GM15510 (cell line): ENCODE results near the gene GNL1.
A peak's percentile ranks its signal among the peaks of the same experiment; 100 is the strongest.

Experiments used
- POLR2A ChIP-seq: IDR thresholded peaks from 3 replicates; pipeline ENCODE4 v1.6.1; 2011; ENCODE audit warnings: borderline replicate concordance; ENCODE audit not compliant: insufficient read length; ENCODE audit errors: extremely low read depth

Gene GNL1

DNA sequence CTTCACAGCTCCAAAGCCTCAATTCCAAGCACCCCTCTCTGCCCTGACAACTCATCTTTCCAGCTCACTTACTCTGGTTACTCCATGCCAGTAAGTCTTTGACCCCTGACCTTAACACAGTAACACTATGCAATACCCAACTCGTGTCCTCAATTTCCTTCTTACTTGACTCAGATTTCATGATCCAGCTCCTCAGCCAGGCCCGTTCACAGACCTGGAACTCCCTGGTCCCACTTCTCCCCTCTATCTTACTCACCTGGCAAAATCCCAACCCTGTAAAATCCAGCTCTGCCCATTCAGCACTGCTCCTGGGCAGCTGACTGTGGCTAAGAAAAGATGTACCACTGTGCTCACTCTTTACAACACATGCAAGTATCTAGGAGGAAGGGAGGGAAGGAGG, 7.9 kb downstream of the GNL1 start:
- no peak for TF ChIP-seq POLR2A

DNA sequence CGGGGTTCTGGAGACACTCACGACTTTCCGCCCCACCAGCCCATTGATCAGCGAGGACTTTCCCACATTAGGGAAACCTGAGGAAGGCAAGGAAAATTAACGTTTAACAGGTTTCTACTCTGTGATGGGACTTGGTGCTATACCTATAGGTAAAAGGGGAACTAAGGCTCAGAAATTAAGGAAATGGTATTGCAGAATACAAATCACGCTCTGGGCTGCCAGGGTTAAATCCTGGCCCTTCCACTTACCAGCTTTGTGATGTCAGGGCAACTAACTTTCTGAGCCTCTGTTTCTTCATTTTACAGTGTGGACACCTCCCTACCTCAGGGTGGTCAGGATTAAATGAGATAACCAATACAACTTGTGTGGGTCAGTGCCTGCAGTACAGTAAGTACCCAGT, 8.8 kb downstream of the GNL1 start:
- TF ChIP-seq POLR2A, result no peak

DNA sequence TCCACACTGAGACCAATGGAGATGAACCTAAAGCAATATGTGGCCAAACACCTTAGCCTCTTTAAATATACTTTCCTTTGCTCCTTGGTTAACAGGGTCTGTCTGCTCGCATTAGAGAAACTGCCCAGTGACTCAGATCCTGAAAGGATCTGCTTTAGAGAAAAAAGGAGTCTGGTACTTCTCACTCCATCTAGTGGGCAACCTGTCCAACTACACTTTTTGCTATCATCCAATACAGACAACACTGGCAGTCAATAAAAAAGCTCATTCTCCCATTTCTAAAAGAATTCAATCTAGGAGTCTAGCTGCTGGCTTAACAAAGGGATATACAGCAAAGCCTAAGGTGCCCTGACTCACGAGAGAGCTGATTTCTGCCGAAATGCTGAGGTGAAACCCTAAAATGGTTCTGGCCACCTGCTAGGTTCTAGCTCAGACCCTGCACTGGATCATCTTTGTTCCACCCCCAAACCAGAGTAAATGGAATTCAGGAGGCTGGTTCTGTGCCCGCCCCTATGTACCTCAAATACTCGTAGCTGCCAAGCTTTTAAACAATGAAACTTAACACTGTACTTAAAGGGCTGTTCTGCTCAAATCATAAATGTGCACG, 11.5 kb downstream of the GNL1 start:
- TF ChIP-seq POLR2A, result no peak

DNA sequence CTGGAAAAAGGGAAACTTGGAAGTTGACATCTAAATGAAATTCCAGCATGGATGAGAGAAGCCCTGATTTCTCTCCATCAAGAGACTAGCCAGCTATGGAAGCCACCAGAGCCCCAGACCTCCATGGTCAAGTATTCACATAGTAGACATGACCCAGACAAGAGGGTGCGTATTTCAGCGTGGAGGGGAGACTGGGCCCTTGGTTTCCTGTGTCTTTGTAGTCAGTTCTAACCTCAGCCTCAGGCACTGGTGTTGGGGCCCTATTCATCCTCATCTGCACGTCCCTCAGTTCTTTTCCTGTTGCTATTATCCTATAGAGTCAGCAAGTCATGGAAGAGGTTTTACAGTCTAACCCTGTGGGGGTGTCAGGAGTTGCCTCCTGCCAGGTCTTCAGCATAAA, 12.5 kb downstream of the GNL1 start:
- TF ChIP-seq POLR2A, result no peak

DNA sequence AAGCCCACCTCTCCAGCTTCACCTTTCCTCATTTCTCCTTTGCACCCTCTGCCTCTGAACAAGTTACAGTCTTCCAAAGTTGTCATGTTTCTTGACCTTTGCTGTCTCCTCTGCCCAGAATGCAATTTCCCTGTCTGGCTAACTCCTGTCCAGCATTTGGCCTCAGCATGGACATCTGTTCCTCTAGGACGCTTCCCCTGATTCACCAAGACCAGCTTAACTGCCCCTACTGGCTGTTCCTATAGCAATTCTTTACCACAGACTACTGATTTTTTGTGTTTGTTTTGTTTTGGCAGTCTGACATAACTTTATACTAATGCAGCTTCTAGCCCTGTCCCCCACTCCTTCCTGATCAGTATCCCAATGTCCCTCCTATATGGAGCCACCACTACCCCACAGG, 13.4 kb downstream of the GNL1 start:
- TF ChIP-seq POLR2A, result no peak

DNA sequence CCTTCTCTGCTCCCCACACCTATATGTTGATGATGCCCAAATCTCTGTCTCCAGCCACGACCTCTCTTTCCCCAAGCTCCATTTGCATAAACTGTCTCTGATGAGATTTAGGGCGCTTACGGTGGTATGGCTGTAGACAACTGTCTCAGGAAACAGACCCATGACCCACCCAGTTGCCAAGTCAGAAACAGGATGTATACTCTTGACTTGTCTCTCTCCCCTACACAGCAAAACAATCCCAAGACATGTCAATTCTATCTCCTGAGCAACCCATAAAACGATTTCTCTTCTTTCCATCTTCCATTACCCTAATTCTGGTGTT, 13.9 kb downstream of the GNL1 start:
- no peak for TF ChIP-seq POLR2A

DNA sequence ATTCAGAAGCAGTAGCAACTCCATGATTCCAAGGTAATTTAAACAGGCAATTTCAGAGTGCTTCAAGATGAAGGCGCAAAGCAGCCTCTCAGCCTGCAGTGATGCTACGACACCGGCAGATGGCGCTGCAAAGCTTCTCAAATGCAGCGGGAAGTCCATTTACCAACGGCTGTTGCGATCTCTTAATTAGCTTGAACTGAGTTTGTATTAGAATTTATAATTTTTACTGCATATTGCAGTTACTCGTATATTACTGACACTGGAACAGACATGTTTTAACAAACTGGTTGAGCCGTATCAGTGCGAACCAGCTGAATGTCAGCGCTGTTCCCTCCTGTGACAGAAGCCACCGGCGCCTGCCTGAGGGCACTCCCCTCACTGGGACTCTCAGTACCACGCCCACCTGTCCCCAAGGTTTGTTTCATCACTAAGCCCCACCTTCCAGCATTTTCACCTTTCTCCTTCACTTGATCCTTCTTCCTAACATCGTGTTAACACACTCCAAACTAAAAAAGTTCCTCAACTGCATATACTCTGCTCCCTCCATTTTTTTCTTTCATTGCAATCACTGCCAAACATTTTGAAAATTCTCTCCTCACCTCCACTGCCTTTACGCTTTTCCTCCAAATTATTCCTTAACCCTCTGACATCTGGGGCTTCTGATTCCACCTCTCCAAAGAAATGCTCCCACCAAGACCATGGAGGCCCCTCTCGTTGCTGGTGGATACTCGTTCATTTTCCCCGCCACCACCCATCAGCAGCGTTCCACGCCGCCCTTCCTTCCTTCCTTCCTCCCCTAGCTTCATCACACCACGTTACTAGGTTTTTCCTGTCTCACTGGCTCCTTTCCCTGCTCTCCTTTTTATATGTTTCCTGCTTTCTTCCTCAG, 14.5 kb downstream of the GNL1 start:
- TF ChIP-seq POLR2A, result no peak

DNA sequence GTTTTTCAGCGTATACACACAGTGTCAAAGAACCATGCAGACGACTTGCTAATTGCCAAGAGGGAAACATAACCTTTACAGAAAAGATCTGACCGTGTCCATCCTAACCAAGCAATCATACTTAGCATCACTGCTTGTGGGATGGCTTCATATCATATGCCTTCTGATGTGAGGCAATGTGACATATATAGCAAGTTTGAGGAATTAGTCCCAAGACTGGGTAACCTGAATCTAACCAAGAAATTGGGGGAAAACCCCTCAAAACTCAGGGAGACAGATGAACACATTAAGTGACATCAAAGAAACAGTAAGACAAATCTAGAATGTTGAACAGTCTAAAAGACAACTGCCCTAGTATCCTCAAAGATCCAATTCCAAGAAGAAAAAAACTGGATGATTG, 18.4 kb downstream of the GNL1 start:
- no peak for TF ChIP-seq POLR2A

DNA sequence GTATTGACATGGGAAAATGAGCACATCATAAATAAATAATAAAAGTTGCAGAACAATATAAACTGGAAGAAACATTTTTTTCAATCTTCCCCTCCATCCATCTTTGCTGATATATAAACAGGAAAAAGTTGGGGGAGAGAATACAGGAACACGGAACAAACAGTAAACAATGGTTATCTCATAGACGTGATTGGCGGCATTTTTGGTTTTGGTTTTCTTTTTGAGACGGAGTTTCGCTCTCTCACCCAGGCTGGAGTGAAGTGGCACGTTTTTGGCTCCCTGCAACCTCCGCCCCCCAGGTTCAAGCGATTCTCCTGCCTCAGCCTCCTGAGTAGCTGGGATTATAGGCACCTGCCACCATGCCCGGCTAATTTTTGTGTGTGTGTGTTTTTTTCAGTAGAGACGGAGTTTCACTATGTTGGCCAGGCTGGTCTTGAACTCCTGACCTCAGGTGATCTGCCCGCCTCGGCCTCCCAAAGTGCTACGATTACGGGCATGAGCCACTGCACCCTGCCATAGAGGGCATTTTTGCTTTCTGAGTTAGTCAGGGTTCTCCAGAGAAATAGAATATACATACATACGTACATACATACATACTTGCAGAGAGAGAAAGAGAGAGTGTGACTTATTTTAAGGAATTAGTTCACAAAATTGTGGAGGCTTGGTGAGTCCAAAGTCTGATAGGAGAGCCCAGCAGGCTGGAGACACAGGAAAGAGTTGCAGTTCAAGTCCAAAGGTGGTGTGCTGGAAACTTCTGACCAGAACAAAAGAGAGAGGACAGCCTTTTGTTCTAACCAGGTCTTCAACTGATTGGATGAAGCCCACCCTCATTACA, 22.6 kb downstream of the GNL1 start:
- TF ChIP-seq POLR2A, result no peak

DNA sequence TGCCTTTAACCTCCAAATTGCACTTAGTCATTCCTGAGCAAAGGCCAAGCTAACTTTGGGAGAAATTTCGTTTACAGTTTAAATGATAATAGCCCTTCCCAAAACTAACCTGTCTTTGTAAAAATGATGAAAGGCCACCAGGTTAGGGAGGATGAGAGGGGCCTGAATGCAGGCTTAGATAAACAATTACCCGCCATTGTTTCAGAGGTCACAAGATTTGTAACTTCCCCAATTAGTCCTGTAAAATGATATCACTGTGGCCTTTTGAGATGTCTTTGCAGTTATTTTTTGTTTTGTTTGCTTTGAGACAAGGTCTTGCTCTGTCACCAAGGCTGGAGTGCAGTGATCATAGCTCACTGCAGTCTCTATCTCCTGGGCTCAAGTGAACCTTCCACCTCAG, 26.3 kb downstream of the GNL1 start:
- TF ChIP-seq POLR2A, result no peak

DNA sequence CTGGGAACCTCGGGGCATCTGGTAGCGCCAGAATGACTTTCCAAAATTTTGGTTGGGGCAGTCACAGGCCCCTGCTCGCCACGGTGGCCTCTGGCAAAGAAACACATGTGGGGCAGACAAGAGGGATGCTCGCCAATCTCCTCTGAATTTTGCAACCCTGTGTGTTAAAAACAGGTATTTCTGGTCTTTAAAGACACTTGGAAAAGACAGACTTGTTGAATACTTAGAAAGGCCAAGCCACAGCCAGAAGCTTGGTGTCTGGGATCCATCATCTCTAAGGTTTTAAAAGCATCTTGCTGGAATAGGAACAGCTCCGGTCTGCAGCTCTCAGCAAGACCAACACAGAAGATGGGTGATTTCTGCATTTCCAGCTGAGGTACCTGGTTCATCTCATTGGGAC, 35.8 kb downstream of the GNL1 start:
- TF ChIP-seq POLR2A, result no peak

DNA sequence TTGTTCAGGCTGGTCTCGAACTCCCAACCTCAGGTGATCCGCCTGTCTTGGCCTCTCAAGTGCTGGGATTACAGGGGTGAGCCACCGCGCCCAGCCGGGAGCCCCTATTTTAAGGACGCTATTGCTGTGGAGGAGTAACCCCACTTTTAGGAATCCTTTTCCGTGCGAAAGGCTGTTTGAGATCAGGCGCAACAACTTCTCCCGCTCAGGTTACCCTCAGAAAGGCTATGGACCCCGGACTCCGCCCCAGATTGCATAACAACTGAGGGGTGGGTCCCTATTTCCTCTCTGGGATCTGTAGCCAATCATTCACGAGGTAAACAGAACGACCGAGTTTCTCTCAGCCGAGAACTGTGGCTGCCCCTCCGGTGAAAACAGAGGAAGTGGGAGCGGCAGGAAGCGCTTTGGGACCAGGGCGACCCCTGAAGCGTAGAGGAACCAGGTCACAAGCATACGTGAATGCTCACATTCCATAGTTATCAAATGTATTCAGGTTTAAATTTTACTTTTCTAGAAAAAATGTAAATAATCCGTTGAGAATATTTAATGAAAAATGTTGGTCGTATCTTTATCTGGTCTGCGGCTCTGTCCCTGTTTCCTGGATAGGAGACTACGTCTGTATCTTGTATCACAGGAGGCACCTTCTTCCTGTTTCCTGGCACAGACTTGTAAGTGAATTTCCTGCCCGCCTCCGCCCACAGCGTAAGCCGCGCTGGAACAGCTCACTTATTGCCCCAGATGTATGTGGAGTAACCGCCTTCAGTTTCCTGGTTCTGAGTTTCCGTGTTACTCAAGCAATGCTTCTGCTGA, 40.1 kb downstream of the GNL1 start:
- TF ChIP-seq POLR2A, result peak; percentile 49

DNA sequence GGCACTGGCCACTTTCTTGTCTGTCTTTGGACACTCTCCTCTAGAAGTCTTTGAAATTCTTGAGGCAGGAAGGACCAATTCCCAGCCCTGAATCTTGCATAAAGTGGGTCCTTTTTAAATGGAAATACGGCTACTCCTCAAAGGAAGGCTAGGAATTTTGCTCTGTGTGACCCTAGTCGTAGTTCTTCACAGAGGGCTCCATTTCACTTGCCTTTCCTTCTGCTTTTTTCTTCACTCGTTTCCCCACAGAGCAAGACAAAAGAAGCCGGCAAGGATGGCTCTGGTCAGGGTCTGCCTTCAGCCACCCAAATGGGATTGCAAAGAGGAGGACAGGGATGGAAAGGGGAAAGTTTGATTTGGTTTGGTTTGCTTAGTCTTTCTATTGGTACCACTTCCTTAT, 41.2 kb downstream of the GNL1 start:
- no peak for TF ChIP-seq POLR2A

DNA sequence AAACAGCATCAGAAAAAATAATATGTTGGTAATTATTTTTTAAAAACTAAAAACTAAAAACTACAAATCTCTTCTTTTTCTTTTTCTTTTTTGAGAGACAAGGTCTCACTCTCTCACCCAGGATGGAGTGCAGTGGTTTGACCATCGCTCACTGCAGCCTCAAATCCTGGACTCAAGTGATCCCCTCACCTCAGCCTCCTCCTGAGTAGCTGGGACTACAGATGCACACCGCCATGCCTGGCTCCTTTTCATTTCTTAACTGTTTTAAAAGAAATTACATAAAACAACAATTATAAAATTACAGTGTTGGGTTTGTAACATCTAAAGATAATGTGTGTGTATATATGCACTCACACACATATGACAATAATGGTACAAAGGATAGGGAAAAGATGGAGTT, 42.8 kb downstream of the GNL1 start:
- TF ChIP-seq POLR2A, result no peak

DNA sequence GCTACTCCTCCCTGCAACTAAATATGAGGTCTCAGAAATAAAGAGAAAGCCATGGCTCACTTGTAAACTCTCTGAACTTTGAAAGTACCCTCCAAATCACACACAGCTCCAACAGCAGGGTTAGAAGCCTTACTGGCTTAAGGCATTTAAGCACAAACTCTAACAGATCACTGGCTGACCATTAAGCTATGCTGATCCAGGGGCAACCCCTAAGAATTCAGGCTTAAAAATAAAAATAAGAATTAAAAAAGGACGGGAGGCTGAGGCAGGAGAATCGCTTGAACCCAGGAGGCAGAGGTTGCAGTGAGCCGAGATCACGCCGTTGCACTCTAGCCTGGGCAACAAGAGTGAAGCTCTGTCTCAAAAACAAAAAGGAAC, 45.1 kb downstream of the GNL1 start:
- no peak for TF ChIP-seq POLR2A

DNA sequence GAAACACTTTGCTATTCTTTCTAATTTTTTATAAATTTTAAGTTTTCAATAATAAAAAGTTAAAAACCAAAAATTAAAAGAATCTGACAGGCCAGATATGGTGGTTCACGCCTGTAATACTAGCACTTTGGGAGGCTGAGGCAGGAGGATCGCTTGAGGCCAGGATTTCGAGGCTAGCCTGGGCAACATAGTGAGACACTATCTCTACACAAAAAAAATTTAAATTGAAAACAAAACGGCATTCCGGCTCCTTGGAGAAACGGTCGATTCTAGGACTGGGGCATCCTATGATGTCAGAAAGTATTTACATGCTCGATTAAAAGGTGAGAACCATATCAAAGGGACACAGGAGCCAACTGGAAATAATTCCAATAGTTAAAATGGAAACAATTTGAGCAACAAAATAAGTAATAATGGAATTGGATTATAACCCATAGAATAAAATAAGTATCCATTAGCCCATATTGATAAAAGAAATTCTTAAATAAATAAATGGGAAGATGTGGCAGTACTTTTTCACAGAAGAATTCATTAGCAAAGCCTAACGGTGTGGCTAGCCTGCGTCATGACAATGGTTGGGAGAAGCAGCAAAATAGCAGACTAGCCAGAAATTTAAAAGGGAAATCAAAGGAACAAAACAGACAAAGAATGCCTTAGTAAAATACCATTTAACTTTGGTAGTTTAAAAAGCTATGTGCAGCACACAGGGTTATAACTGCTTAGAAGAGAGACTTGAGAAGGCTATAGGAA, 45.7 kb downstream of the GNL1 start:
- TF ChIP-seq POLR2A, result no peak
